Superior temporal gyrus (tissue), 1 donor: Measurements from ENCODE around the gene EZR.

Source experiments
- DNase-seq: peaks from one replicate; pipeline ENCODE4 v3.0.0-alpha.2; 2016; ENCODE audit errors: extremely low spot score

The EZR gene

DNA sequence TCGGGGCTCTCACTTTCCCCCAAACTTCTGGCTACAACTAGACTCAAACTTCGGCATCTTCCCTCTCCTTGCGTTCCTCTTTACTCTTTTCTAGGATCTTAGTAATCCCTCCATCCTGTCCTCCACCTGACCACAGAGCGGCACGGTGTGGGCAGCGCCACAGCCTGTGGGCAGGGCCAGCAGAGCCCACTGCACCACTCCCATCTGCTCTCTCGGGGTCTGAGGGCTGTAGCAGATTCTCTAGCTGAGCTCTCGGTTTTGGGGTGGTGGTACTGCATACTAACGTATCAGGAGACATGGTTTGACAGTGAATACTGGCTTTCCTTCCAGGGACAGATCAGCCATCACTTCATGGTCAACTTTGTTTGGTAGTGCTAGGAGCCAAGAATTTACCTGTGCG, 57.4 kb downstream of the EZR start:
- no peak for DNase-seq

DNA sequence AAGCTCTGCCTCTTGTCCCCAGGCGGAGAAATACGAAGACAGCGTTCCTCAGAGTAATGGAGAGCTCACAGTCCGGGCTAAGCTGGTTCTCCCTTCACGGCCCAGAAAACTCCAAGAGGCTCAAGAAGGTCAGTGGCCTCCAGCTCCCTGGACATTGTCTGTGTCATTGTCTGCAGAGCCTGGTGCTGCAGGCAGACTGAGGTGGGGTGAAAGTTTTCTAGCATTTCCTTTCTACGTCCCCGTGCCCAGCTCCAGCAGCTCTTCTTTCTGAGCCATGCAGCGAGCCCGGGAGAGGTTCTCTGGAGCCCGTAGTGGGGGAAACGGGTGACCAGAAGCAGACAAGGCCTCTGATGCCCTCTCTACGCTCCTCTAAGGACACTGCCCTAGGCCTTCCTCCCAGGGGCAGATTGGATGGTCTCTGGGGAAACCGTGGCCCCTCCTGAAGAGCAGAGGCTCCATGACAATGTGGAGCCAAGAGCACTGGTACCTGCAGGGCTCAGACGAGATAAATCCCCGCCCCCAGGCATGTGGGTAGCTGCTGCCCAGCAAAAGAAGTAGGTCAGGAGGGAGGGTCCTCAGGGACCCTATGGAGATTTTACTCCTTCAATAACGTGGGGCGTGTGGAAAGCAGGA, 58.4 kb downstream of the EZR start:
- no peak for DNase-seq

DNA sequence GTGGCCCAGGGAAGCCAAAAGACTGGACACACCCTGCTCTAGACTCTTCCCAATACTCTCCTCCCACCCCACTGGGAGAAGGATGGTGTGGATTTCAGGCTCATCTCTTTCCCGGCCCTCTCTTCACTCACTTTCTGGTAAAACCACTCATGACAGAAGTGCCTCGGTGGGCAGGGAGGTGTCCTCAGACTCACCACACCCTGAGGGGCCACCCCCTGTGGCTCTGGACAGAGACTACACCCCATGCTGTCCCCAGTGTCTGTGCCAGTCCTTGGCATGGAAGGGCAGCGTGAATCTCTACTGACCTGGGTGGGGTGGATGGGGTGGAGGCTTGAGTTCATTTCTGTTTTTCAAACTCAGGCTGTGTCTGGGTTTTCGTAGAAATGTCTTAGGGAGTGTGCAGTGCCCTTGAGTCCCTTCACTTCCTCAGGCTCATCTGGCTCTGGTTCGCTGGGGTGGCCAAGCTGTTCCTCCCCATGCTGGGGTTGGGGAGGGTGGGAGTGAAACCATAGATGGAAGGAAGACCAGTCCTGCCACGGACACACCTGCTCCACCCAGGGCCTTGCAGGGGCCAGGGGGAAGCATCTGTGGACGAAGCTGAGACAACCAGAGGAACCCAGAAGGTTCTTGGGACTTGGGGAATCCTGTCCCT, 59.1 kb downstream of the EZR start:
- DNase-seq, result no peak

DNA sequence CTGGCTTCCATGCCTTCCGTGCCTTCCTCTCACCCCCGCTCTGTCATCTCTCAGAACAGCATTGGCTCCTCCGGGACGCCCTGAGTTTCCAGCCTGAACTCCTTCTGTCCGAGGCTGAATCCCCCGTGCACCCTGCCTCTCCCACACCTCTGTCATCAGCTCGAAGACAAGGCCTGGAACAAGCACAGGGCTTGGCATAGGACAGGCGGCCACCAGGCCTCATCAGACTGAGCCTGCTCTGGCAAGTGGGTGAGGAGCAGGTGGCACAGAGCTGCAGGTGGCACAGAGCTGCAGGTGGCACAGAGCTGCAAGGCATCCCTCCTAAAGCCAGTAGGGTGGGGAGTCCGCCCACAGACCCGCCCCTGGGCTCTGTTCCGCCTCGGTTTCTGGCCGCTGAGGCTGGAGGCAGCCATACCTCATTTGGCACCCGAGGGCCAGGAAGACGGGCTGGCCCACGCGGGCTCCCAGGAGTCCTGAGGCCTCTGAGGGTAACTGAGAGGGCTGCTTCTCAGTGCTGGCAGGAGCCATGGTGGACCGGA, 60.2 kb downstream of the EZR start:
- no peak for DNase-seq

DNA sequence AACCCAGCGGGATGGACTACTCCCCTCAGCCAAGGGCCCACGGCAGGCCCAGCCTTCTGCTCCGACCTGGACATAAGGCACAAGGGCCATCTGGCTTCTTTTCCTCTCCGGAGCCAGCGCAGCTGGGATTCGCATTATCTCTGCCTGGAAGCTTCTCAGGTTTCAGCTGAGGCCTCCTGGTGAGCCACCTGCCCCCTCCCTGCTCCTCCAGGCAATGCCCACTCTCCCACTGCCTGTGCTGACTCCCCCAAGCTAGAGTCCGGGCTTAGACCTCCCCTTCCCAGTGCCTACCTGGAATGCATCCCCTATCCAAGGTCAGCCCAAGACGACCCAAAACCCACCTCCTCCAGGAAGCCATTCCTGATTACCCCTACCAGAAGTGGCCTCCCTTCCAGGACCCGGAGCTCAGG, 60.7 kb downstream of the EZR start:
- no peak for DNase-seq

DNA sequence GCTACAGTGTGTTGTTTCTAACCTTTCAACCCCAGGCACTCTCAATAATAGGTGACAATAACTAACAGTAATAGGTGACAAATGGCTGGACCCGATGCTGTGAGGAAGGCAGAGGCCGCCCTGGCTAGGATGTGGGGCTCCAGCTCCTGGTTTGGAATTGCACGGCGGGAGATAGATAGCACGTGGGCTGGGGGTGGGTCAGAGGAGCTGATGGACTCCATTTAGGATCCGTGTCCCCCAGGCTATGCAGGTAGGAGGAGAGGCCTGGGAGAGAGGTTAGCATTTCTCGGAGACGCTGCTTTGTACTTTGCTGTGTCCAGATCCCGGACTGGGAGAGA, 61.4 kb downstream of the EZR start:
- no peak for DNase-seq

DNA sequence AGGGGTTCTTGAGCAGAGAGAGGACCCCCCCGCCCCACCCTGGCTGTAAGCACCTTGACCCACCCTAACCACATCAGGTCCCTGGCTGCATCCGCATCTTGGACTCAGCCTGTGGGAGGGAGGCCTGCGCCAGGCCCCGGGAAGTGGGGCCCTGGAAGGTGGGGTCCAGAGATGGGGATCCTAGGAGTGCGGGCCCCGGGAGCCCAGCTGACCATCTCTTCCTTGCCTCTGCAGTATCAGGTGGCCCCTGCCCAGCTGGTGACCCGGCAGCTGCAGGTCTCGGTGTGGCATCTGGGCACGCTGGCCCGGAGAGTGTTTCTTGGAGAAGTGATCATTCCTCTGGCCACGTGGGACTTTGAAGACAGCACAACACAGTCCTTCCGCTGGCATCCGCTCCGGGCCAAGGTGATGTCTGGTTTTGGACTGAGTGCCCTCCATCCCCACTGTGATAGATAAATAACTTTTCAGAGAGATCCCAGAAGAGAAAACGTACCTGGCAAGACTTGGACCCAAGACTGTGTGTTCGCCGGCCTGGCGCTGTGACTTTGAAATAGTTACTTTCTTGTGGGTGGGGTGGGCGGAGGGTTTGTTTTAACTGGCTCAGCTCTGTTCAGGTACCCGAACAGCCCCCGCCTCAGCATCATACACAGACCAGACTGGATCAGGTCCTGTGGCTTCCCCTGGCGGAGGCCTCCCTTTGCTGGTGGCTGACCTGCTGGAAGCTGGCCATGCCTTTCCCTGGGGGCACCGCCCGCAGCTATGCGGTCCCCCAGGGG, 62.0 kb downstream of the EZR start:
- no peak for DNase-seq

DNA sequence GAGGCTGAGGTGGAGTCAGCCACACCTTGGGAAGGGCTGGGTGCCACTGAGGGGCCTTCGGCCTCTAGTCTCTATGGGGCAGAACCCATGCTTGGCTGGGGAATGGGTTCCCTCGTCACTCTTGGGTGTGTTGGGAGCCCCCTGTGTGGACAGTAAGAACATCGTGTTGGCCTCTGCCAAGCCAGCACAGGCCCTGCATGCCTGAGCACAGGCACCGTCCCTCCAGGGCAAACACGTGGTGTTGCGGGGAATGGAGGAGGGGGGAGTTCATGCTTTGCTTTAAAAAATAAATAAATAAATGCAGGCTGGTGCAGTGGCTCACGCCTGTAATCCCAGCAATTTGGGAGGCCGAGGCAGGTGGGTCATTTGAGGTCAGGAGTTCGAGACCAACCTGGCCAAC, 63.0 kb downstream of the EZR start:
- DNase-seq, result no peak

DNA sequence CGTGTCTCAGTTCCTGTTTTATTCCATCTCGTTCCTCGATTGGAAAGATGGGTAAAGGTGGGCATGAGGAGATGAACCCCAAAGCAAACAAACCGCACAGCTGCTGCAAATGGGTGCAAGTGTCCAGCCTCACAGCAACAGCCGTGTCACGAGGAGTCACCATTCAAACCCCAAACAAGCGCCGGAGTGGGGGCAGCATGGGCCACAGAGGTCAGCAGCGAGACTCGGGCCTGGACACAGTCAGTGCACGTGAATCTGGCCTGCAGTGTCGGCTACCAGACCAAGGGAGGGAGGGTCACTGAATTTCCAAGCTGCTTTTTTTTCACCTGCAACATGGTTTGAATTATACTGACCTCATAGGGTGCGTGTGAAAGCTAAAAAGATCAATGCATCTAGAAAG, 63.5 kb downstream of the EZR start:
- DNase-seq, result no peak

DNA sequence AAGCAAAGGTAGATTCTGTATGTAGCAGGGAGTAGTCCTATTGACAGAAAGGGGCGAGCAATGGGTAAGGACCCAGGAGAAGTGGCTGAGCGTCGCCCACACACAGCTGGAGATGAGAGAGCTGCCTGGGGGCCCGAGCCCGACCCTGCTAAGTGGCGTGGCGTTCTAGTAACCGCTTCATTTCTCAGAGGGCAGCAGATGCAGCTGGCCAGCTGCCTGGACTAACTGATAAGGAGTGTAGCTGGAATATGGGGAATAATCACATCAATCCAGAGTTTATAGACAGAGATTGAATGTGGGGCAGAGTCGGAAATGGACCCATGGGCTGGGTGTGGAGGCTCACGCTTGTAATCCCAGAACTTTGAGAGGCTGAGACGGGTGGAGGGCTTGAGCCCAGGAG, 64.4 kb downstream of the EZR start:
- no peak for DNase-seq

DNA sequence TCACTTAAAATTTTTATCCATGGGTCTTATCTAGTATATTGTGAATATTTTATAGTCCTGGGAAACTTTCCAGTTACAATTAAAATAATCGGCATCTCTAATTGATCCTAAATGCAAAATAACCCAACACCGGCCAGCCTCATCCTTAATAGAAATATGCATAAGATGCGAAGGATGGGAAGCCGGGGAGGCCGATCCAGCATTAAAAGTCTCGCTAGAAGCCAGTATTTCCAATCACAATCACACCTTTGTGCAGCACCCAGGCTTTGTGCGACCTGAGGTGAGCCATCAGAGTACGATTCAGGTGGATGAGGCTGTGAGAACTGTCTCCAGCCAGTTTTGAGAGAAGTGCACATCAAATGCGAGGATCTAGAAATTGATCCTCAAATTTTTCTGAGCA, 65.4 kb downstream of the EZR start:
- DNase-seq, result no peak

DNA sequence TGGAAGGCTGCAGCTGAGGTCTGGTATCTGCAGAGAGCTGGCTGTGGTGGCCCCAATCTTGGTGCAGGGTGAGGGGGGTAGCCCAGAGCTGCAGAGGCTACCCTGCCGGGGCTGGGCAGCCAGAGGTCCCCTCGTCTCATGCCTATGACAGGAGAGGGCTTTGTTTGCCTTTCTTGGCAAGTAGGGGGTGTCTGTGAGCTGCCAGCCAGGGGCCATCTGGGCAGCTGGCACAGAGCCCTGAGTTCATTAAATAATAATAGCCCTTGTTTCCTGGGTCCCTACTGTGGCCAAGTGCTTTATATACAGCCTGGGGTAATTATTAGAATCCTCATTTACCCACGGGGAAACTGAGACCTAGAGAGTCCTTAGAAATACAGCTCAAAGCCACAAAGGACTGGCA, 66.6 kb downstream of the EZR start:
- peak; percentile 96 for DNase-seq

DNA sequence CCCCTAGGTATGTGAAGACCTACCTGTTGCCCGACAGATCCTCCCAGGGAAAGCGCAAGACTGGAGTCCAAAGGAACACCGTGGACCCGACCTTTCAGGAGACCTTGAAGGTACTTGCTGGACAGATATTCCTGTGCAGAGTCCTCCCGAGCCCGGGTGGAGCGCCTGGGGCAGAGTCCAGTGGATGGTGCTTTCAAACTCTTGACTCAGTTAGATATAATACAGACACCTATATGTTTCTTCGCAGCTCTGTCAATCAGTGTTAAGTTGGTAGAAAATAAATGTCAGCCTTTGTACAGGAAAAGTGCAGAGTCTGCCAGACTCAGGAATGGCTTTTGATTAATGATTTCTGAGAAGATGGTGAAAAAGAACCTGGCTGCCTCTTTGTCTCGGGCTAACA, 67.2 kb downstream of the EZR start:
- no peak for DNase-seq

DNA sequence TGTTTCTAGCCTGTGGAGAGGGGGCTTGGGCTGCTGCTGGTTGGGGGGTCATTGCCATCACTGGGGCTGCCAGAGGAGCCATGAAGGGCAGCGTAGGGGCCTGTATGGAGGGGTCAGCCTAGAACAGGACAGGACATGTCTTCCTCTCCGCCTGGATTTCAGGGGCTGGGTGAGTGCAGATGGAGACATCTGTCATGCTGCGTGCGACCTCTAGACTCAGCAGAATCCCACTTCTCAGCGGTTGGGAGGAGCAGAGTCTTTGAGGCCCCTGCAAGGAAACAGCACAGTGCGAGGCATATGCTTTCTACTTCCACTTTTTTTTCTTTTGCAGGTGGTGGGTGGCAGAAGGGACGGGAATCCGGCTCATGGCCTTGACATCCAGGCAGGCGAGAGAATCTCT, 67.9 kb downstream of the EZR start:
- no peak for DNase-seq

DNA sequence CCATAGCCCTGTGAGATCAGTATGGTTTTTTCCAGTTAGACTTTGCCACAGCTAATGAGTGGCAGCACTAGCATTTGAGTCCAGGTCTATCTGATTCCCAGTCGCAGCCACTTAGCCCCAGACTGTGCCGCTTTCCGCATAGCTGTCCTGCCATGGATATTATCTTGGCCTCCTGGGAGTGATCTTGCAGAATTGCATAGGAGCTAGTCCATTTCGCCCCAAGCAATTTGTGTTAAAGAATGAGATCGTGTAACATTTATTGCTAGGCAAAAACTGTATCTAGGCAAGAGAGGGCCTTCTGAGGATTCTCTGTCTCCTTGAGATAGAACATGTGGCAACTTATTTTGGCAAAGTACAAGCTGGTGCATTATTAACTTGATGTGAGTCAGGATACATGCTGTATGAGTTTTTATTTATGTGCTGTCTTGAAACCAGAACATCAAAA, 74.2 kb downstream of the EZR start:
- no peak for DNase-seq

DNA sequence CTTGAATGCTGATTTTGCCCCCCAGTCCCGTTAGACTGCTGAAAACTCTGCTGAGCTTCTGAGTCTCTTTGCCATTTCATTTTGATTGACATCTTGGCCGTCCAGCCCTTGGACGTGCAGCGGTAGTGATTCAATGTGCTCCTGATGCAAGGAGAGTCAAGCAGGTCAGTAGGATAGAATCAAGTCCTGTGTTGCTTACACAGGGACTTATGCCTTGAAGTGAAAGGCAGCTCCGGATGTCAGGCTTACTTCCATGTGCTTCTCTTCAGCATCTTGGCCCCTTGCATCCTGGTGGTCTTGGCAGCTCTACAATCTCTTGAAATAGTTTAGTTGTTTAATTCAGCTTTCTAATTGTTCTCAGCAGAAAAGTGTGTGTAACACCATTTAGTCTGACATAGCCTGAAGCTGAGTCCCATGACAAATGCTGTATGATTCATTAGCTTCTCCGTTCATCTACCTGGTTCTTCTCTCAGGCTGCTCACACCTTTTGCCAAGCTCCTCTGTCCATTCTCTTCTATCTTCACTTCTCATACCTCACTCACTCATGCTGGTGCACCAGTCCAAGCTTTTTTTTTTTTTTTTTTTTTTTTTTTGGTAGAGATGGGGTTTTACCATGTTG, 76.0 kb downstream of the EZR start:
- no peak for DNase-seq

DNA sequence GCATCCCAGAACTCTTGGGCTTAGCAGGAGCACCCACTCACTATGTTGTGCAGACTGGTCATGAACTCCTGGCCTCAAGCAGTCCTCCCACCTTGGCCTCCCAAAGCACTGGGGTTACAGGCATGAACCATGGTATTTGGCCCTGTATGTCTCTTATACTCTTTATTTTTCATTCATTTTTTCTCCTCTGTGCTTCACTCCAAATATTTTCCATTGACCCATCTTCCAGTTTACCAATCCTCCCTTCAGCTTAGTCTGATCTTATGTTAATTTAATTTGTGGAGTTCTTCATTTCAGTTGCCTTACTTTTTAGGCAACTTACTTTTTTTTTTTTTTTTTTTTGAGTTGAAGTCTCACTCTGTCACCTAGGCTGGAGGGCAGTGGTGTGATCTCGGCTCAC, 79.5 kb downstream of the EZR start:
- DNase-seq, result no peak

DNA sequence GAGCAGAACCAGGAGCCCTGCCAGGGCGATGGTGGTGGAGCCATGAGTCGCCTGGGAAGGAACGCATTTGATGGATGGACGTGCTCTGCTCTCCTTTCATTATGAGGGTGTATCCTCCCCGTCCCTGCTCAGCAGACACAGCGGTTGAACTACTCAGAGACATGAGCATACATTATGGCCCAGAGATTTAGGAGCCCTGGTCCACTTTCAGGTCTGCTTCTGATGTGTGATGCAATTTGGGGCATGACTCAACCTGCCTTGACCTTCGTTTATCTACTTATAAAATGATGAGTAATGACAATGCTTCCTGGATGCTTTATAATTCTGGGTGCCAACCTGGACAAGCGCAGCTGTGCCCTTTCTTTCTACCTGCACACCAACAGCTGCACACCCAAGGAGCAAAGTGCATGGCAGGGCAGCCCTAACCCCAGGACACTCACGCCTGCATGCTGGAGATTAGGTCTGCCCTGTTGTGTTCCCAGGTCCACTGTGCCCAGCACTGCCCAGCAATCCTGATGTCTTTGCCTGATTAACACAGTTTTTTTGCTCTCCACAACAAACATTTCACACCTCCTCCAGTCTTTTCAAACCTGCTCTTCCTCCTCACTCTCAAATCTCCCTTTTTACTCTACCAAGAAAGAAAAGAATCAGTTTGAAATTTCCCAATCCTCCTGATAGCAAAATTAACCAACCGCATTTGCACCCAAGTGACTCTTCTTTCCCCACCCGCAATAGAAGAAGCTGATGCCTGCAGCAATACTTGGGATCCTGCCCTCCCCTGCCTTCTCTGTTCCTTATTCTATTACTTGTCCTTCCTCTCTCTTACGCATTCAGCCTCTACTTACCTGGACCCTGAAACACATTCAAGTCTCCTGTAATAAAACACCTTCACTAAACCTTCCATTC, 81.2 kb downstream of the EZR start:
- DNase-seq, result no peak

DNA sequence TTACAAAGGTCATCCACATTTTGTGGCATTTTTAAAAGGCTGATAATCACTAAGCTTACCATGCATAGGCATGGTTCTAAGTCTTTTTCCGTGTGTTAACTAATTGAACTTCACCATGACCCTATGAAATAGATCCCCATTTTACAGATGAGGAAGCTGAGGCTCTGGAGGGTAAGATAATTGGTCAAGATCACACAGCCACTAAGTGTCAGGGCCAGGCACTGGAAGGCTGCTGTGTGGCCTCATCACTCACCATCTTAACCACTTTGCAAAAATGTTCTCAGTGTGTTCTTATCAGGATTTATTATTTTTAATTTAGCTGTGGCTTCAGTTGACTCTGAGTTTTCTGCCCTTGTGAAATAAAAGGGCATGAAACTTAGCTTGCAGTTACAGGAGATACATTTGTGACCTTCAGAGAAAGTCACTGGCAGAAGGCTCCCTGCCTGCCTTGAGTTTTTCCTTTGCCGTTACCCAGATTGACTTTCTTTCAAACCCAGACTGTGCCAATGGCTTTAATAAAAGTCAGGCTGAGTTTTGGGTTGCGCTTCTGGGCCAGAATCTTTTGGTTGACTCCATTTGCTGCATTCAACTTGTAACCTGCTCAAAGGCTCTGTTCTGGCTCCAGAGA, 82.0 kb downstream of the EZR start:
- DNase-seq, result no peak

DNA sequence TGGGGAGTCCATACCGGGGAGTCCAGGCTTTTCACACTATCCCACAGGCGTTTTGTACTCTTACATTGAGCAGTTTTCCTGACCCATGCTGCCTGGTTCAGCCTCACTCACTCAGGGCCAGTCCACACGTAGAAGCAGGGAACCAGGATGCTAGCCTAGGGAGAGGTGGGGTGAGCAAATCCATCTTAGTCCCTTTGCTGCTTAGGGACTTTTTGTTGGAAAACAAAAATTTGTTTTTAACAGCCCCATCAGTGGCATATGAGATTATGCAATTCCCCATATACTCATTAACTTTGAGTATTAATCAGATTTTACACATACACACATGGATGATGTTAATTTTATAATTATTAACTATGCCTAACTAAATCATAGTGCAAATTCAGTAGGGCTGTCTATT, 84.2 kb downstream of the EZR start:
- no peak for DNase-seq

DNA sequence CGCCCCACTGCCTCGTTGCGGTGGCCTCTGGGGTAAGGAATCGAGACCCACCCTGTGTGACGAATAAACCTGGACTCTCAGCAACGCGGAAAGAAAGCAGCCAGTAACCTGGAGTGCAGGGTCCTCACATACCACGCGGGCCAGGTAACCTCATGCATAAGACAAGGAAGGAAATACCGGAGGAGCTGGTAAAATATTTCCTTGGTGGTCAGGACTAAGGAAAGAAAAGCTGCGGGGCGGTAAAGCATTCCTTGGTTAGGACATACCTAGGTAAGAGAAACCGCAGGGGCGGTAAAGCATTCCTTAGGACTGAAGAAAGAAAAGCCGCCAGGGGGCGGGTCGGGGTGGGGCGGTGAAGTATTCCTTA, 88.6 kb downstream of the EZR start:
- no peak for DNase-seq
